ENCODE data around the gene ACKR3. TPM values are rescaled to one million over a fixed set of nuclear protein-coding genes. Genes with fewer than 3 reads are reported as not detected.

ACKR3 gene
- total RNA-seq, 2 experiments from 2014 or later, result 1.2 to 2.4 TPM

DNA sequence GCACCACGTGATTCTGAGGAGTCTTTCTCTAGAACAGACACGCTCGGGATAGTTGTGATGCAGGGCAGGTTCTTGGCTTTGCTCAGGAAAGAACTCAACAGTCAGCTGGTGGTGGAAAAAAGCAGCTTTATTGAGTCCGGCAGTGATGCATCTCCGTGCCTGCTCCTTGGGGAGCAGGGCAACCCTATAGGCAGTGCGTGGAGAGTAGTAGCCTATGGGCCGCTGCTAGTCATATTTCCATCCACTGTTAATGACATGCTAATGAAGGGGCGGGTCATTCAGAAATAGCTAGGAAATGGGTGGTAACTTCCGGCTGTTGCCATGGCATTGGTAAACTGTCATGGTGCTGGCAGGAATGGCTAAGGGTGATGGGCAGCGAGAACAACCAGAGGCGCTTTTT, 11.6 kb upstream of the ACKR3 start:
- Mint-ChIP-seq H3K4me3 (no peak overlapping the region), H3K27me3 (no peaks in the 10 kb centered on the region), H3K36me3 (ENCODE audit: low read depth) (peaks cover 31% of the 10 kb centered on the region), H3K27ac (no peak overlapping the region), H3K9me3 (ENCODE audit: low read depth) (peaks cover 14% of the 10 kb centered on the region), H3K4me1 (peaks cover 59% of the 10 kb centered on the region)
- ChIA-PET CTCF (interaction anchor here (0.8 to 3.0 kb wide), 4 partner anchors 8 to 46 kb away, joined by 3 to 20 read pairs (median 5); partner anchors contain the start of gene ACKR3), POLR2A (no interaction called here)
- DNase-seq (no peak), ATAC-seq (no peak)
- intact Hi-C loops (cut with DNase I, micrococcal nuclease), result loop anchor here (10.0 kb wide), 2 partner anchors 877 to 1137 kb away; no protein-coding TSS in a partner anchor

DNA sequence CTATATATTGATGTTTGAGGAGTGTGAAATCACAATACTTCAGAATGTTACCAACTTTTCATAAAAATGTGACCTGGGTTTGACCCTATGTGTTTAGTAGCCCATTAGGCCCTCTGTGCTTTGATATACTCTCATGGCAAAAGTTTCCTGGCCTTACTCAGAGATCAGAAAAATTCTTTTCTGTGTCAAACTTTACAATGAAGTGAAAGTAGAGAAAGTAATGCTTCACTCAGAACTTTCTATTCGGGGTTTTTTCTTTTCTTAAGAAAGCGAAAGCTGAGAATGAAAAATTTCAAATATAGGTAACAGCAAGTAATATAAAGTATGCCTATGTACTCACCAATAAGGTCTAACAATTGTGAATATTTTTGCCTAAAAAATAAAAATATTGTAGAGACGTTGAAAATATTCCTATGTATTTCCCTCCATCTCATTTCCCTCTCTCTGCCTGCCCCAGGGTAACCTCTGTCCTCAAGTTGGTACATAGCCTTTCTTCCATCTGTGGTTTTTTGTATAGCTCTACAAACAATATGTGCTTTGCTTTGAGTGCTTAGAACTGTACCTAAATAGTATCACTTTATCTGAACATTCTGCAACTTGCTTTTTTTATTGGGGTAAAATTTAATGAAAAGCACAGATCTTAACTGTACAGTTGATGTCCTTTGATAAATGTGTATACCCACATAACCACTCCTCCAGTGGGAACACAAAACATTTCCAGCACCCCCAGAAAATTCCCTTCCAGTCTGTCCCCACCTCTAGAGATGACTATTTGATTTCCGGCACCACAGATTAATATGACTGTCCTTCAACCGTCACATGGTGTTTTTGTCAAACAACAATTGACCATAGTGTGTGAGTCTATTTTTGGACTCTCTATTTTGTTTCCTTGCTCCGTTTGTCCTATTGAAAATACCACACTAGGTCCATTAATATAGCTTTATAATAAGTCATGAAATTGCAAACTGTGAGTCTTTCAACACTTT, 10.3 kb upstream of the ACKR3 start:
- Mint-ChIP-seq H3K4me1 (peaks cover 47% of the 10 kb centered on the region), H3K27me3 (no peaks in the 10 kb centered on the region), H3K9me3 (ENCODE audit: low read depth) (peaks cover 8% of the 10 kb centered on the region), H3K27ac (peak overlapping the region; percentile 67), H3K4me3 (peak overlapping the region; percentile 41), H3K36me3 (ENCODE audit: low read depth) (peaks cover 24% of the 10 kb centered on the region)
- no peak for DNase-seq
- intact Hi-C loops (cut with DNase I, micrococcal nuclease), result loop anchor here (10.0 kb wide), 2 partner anchors 876 to 1136 kb away; no protein-coding TSS in a partner anchor
- POLR2A ChIA-PET, result no interaction called here
- CTCF ChIA-PET, result interaction anchor here (0.6 to 3.0 kb wide), 9 partner anchors 9 to 210 kb away, joined by 3 to 20 read pairs (median 4); partner anchors contain the start of gene ACKR3
- peak; percentile 67 for ATAC-seq

DNA sequence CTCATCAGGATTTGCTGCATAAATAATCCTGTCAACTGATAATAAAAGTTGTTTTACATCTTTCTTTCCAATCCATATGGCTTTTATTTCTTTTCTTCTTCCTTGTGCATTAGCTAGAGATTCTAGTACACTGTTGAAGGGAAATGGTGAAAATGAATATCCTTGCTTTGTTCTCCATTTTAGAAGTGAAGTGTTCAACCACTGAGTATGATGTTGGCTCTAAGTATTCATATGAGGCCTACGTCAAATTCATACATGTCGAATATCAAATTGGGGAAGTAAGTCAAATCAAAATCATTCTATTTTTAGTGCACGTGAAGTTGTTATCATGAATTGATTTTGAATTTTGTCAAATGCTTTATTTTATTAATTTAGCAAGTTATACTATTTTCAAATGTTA, 7.8 kb upstream of the ACKR3 start:
- Mint-ChIP-seq H3K4me1 (peaks cover 29% of the 10 kb centered on the region), H3K9me3 (ENCODE audit: low read depth) (no peaks in the 10 kb centered on the region), H3K4me3 (no peak overlapping the region), H3K27ac (no peak overlapping the region), H3K36me3 (ENCODE audit: low read depth) (peaks cover 15% of the 10 kb centered on the region), H3K27me3 (no peaks in the 10 kb centered on the region)
- intact Hi-C loops (cut with DNase I, micrococcal nuclease), result no loop called here
- ATAC-seq, result no peak
- no peak for DNase-seq
- ChIA-PET POLR2A (no interaction called here), CTCF (interaction anchor here (1.8 kb wide), 1 partner anchor 23 kb away, joined by 3 read pairs; no protein-coding TSS in a partner anchor)

DNA sequence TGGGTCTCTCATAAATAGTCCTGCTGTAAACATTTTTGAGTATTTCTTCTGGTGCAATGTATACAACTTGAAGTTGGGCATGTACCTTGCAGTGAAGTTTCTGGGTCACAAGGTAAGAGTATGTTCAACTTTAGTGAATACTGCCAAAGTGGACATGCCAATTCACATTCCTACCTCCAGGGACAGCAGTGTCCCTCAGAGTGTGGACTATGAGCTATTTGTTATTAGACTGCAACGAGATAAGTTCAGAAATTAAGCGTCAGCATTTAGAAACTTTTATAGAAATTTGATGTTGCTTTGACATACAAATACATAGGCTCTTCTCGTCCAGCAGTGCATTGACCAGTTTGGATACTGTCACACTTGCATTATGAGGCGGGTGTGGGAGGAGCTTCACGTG, 7.2 kb upstream of the ACKR3 start:
- Mint-ChIP-seq H3K36me3 (ENCODE audit: low read depth) (peaks cover 15% of the 10 kb centered on the region), H3K27ac (no peak overlapping the region), H3K9me3 (ENCODE audit: low read depth) (no peaks in the 10 kb centered on the region), H3K27me3 (no peaks in the 10 kb centered on the region), H3K4me3 (no peak overlapping the region), H3K4me1 (peaks cover 26% of the 10 kb centered on the region)
- DNase-seq, result no peak
- CTCF ChIA-PET, result no interaction called here
- ATAC-seq, result no peak
- POLR2A ChIA-PET, result no interaction called here
- intact Hi-C loops (cut with DNase I, micrococcal nuclease), result no loop called here

DNA sequence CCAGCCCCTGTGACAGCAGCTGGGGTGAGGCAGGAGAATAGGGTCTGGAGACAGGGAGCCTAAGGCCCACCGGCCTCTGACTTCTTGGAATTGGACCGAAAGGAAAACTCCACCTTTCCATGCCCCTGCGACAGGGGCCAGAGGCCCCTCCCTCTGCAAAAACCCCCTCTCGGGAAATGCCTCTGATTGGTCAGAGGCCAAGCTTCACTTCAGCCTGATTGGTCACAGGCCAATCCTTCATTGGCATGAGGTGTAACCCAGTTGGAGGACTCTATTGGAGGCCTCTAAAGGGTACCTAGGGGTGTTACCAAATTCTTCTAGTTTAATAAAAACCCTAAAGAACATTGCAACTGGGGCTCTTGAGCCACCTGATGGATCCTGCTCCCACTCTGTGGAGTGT, 5.7 kb upstream of the ACKR3 start:
- no peaks in the 10 kb centered on the region for H3K27me3 Mint-ChIP-seq
- CTCF ChIA-PET, result no interaction called here
- no peaks in the 10 kb centered on the region for H3K9me3 Mint-ChIP-seq (ENCODE audit: low read depth)
- H3K27ac Mint-ChIP-seq, result no peak overlapping the region
- H3K36me3 Mint-ChIP-seq (ENCODE audit: low read depth), result peaks cover 15% of the 10 kb centered on the region
- peaks cover 21% of the 10 kb centered on the region for H3K4me1 Mint-ChIP-seq
- intact Hi-C loops (cut with DNase I, micrococcal nuclease), result no loop called here
- no peak overlapping the region for H3K4me3 Mint-ChIP-seq
- ATAC-seq, result no peak
- no peak for DNase-seq
- POLR2A ChIA-PET, result no interaction called here

DNA sequence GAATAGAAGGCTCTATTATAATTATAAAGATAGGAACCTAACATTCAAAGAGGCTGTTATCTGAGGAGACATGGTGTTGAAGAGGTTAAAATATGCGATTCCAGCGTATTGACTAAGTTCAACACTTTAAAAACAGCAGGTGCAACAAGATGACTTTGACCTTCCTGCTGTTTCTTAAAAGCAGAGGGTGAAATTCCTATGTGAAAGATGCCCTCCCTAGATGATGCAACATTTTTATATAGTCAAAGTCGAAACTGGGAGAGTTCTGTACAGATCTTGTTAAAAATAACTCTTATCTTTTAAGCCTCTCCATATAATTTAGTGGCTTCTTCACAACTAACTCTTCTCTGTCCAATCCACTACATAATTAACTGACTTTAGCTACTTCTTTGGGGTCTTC, 4.4 kb upstream of the ACKR3 start:
- peaks cover 15% of the 10 kb centered on the region for H3K36me3 Mint-ChIP-seq (ENCODE audit: low read depth)
- CTCF ChIA-PET, result no interaction called here

DNA sequence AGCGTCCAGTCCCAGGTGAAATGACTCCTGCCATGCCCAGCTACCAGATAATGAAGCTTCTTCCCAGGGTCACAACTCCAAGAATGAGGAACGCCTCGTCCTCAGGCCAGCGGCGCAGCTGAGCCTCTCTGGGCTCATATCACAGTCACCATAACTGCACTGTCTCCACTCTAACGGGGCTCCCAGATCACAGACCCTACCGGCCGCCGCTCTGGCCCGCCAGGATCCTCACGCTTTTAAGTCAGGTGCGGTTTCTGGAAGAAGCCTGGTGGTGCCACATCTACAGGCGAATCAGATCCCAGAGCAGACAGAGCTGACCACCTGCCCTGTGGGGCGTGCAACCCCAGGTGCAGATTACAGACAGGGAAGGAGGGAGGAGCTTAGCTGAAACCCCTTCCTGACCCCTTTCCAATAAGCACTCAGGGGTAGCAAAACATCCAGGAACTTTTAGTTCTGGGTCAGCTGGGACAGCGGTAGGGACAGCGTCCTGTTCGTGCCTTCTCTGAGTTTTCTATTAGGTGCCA, 3.7 kb upstream of the ACKR3 start:
- no peaks in the 10 kb centered on the region for H3K27me3 Mint-ChIP-seq
- H3K36me3 Mint-ChIP-seq (ENCODE audit: low read depth), result peaks cover 13% of the 10 kb centered on the region
- H3K4me1 Mint-ChIP-seq, result peaks cover 17% of the 10 kb centered on the region
- intact Hi-C loops (cut with DNase I, micrococcal nuclease), result loop anchor here (5.0 kb wide), 1 partner anchor 506 kb away; no protein-coding TSS in a partner anchor
- ChIA-PET POLR2A (no interaction called here), CTCF (interaction anchor here (0.8 kb wide), 1 partner anchor 11 kb away, joined by 3 read pairs; no protein-coding TSS in a partner anchor)
- no peaks in the 10 kb centered on the region for H3K9me3 Mint-ChIP-seq (ENCODE audit: low read depth)
- no peak overlapping the region for H3K27ac Mint-ChIP-seq
- DNase-seq (no peak), ATAC-seq (no peak)
- no peak overlapping the region for H3K4me3 Mint-ChIP-seq

More for the DNA sequence above, 4.4 kb upstream of the ACKR3 start:
- H3K4me3 Mint-ChIP-seq, result no peak overlapping the region
- H3K27me3 Mint-ChIP-seq, result no peaks in the 10 kb centered on the region
- DNase-seq, result no peak
- no peak for ATAC-seq
- H3K9me3 Mint-ChIP-seq (ENCODE audit: low read depth), result no peaks in the 10 kb centered on the region
- intact Hi-C loops (cut with DNase I, micrococcal nuclease), result loop anchor here (5.0 kb wide), 1 partner anchor 507 kb away; no protein-coding TSS in a partner anchor
- H3K4me1 Mint-ChIP-seq, result peaks cover 20% of the 10 kb centered on the region
- POLR2A ChIA-PET, result no interaction called here
- H3K27ac Mint-ChIP-seq, result no peak overlapping the region

DNA sequence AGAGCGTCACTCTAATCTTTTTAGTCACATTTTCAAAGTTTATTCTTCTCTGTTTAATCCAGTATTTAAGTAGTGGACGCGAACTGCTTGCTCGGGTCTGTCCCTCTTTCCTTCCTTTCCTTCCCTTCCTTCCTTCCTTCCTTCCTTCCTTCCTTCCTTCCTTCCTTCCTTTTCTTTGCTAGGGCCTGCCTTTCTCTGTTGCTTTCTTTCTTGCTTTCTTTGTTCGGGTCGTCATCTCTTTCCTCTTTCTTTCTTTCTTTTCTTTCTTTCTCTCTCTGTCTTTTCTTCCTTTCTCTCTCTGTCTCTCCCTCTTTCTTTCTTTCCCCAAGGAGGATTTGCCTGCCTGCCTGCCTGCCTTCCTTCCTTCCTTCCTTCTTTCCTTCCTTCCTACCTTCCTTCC, 3.0 kb upstream of the ACKR3 start:
- DNase-seq (no peak), ATAC-seq (no peak)
- peaks cover 17% of the 10 kb centered on the region for H3K4me1 Mint-ChIP-seq
- H3K4me3 Mint-ChIP-seq, result no peak overlapping the region
- no peak overlapping the region for H3K27ac Mint-ChIP-seq
- intact Hi-C loops (cut with DNase I, micrococcal nuclease), result loop anchor here (5.0 kb wide), 1 partner anchor 506 kb away; no protein-coding TSS in a partner anchor
- peaks cover 10% of the 10 kb centered on the region for H3K36me3 Mint-ChIP-seq (ENCODE audit: low read depth)
- CTCF ChIA-PET, result interaction anchor here (0.8 kb wide), 1 partner anchor 12 kb away, joined by 3 read pairs; no protein-coding TSS in a partner anchor
- H3K27me3 Mint-ChIP-seq, result no peaks in the 10 kb centered on the region
- POLR2A ChIA-PET, result no interaction called here
- no peaks in the 10 kb centered on the region for H3K9me3 Mint-ChIP-seq (ENCODE audit: low read depth)

DNA sequence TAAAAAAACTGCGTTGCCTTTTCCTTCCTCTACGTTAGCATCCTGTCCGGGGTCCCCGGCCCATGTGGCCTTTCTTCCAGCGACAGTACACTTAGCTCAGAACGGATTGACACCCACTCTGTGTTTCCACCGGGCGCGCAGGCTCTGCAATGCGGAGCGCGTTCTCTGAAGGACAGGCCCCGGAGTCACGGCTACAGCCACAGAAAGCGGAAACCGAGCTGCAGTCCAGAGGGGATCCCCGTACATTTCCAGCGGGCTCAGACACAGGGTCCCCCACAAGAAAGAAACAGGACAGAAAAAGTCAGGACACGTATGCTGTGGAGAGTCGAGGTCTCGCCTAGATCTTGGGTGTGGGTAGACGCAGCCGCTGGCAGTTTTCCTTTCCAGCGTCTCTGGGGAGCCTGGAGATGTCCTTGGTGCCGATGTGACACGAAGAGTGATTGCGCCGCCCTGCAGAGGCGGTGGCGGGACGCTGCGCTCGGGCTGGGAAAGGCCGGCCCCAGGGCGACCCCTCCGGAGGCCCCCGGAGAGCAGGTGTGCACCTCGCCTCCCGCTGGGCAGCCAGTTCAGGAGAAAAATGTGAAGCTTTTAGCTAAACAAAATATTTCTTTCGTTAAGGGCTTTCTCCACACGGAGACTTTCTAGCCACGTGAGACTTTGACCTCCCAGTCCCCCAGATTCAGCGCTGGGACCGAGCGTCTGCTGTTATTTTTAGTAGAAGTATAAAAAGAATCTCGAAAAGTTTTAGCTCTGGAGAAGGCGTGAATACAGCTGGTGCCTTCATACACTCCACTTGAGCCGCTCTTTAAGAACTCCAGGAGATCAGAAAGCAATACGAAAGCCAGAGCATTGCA, 1.3 kb upstream of the ACKR3 start:
- H3K9me3 Mint-ChIP-seq (ENCODE audit: low read depth), result no peaks in the 10 kb centered on the region
- peak overlapping the region; percentile 74 for H3K4me3 Mint-ChIP-seq
- H3K36me3 Mint-ChIP-seq (ENCODE audit: low read depth), result no peaks in the 10 kb centered on the region
- no peaks in the 10 kb centered on the region for H3K27me3 Mint-ChIP-seq
- ChIA-PET POLR2A (no interaction called here), CTCF (interaction anchor here (0.7 to 6.7 kb wide), 13 partner anchors 9 to 215 kb away, joined by 3 to 114 read pairs (median 5); no protein-coding TSS in a partner anchor)
- intact Hi-C loops (cut with DNase I, micrococcal nuclease), result loop anchor here (2.0 to 5.0 kb wide), 3 partner anchors 29 to 504 kb away; no protein-coding TSS in a partner anchor
- H3K4me1 Mint-ChIP-seq, result peaks cover 17% of the 10 kb centered on the region
- DNase-seq (peak; percentile 65), ATAC-seq (peak; percentile 36)
- H3K27ac Mint-ChIP-seq, result peak overlapping the region; percentile 65

DNA sequence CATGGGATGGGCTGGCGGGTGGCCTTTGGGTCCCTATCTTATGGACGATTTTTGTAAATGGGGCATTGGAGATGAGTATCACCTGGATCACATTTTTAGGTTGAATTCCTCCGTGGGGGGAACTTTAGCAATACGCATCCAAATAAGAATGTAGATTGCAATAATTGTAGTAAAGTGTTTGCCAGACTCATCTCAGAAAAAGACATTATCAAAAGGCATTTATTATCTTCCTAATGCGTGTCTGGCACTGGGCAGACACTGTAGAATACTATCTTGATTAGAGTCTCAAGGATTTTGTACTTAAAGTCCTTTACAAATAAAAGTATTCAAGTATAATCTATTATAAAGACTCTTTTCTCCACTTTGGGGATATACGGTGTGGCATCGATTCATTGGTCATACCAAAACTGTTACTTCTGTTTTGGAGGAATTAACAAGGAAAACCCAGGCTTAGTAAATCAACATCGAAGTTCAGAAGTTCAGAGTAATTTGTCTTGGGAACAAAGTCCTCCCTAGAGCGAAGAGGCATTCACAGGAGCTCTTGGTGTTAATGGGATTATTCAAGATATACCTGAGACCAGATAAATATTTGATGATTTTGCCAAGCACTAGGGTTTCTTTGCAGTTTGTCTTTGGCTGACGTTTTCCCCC, 578 bp upstream of the ACKR3 start:
- Mint-ChIP-seq H3K9me3 (ENCODE audit: low read depth) (no peaks in the 10 kb centered on the region), H3K4me3 (peak overlapping the region; percentile 74), H3K27me3 (no peaks in the 10 kb centered on the region), H3K27ac (no peak overlapping the region), H3K36me3 (ENCODE audit: low read depth) (no peaks in the 10 kb centered on the region), H3K4me1 (peaks cover 17% of the 10 kb centered on the region)
- ChIA-PET CTCF (interaction anchor here (0.7 to 6.7 kb wide), 13 partner anchors 9 to 589 kb away, joined by 3 to 114 read pairs (median 5); no protein-coding TSS in a partner anchor), POLR2A (no interaction called here)
- DNase-seq (no peak), ATAC-seq (no peak)
- intact Hi-C loops (cut with DNase I, micrococcal nuclease), result loop anchor here (1.0 to 5.0 kb wide), 5 partner anchors 30 to 503 kb away; no protein-coding TSS in a partner anchor
